SK-N-SH treated with all-trans-retinoic acid at 6 μM for 48 hours (cell line): ENCODE data around the gene KCNMA1.

ENCODE experiments used
- BACH2 ChIP-seq: fragments of 250-450 bp; sonication (Bioruptor Pico); IDR thresholded peaks from 2 replicates; pipeline ENCODE4 v1.9.0; 2021; ENCODE audit warnings: mild to moderate bottlenecking, borderline replicate concordance
- CREB5 ChIP-seq: fragments of 250-450 bp; sonication (Bioruptor Pico); IDR thresholded peaks from 2 replicates; pipeline ENCODE4 v1.5.1; 2020; ENCODE audit warnings: low read depth, mild to moderate bottlenecking, moderate library complexity
- CSRNP3 ChIP-seq: fragments of 250-450 bp; sonication (Bioruptor Pico); IDR thresholded peaks from 2 replicates; pipeline ENCODE4 v1.5.1; 2021; ENCODE audit warnings: mild to moderate bottlenecking, moderate library complexity
- GLIS3 ChIP-seq: fragments of 250-450 bp; sonication (Bioruptor Pico); IDR thresholded peaks from 2 replicates; pipeline ENCODE4 v1.5.0; 2020; ENCODE audit warnings: mild to moderate bottlenecking, moderate library complexity
- PATZ1 ChIP-seq: fragments of 250-450 bp; sonication (Bioruptor Pico); IDR thresholded peaks from 2 replicates; pipeline ENCODE4 v1.8.0; 2020; ENCODE audit warnings: mild to moderate bottlenecking, moderate library complexity, borderline replicate concordance
- POU6F1 ChIP-seq: fragments of 250-450 bp; sonication (Bioruptor Pico); IDR thresholded peaks from 2 replicates; pipeline ENCODE4 v1.8.0; 2021; ENCODE audit warnings: low read depth, mild to moderate bottlenecking, moderate library complexity, borderline replicate concordance
- SNAI2 ChIP-seq: fragments of 250-450 bp; sonication (Bioruptor Pico); IDR thresholded peaks from 2 replicates; pipeline ENCODE4 v1.5.0; 2020; ENCODE audit warnings: mild to moderate bottlenecking, moderate library complexity
- TSHZ2 ChIP-seq: fragments of 250-450 bp; sonication (Bioruptor Pico); IDR thresholded peaks from 2 replicates; pipeline ENCODE4 v1.5.0; 2020; ENCODE audit warnings: mild to moderate bottlenecking, moderate library complexity
- ZC3H10 ChIP-seq: fragments of 250-450 bp; sonication (Bioruptor Pico); IDR thresholded peaks from 2 replicates; pipeline ENCODE4 v1.5.1; 2021; ENCODE audit warnings: mild to moderate bottlenecking, moderate library complexity
- ZFP3 ChIP-seq: fragments of 250-450 bp; sonication (Bioruptor Pico); IDR thresholded peaks from 2 replicates; pipeline ENCODE4 v1.5.0; 2020; ENCODE audit warnings: mild to moderate bottlenecking, moderate library complexity
- ZFP30 ChIP-seq: fragments of 450-650 bp; formaldehyde crosslinking; IDR thresholded peaks from 2 replicates; pipeline ENCODE4 v1.5.0; 2022; ENCODE audit warnings: mild to moderate bottlenecking, moderate library complexity
- ZNF70 ChIP-seq: fragments of 450-650 bp; formaldehyde crosslinking; IDR thresholded peaks from 2 replicates; pipeline ENCODE4 v1.5.0; 2020; ENCODE audit warnings: mild to moderate bottlenecking, moderate library complexity
- ZNF8 ChIP-seq: fragments of 450-650 bp; formaldehyde crosslinking; IDR thresholded peaks from 2 replicates; pipeline ENCODE4 v1.5.0; 2020; ENCODE audit warnings: mild to moderate bottlenecking, moderate library complexity

GRCh38 chr10:77648472-77648871 lies 10.9 kb upstream of the KCNMA1 start:
- TF ChIP-seq CSRNP3 (no peak), ZFP30 (CRISPR knock-in tag) (no peak), ZC3H10 (CRISPR knock-in tag) (no peak), POU6F1 (CRISPR knock-in tag) (no peak), ZNF70 (CRISPR knock-in tag) (no peak), ZFP3 (CRISPR knock-in tag) (no peak), ZNF8 (CRISPR knock-in tag) (no peak), PATZ1 (CRISPR knock-in tag) (no peak), SNAI2 (CRISPR knock-in tag) (no peak), GLIS3 (CRISPR knock-in tag) (no peak), BACH2 (CRISPR knock-in tag) (no peak), TSHZ2 (CRISPR knock-in tag) (no peak), CREB5 (CRISPR knock-in tag) (no peak)
